Stimulated activated naive CD4-positive, alpha-beta T cell treated with Interleukin-2 at 50 U/mL for 16 hours (primary cell): ENCODE results near the gene SPAG5.

Experiments
- DNase-seq: peaks from one replicate; lab custom pipeline; 2025; lab: John Stamatoyannopoulos, UW

The SPAG5 gene

DNA sequence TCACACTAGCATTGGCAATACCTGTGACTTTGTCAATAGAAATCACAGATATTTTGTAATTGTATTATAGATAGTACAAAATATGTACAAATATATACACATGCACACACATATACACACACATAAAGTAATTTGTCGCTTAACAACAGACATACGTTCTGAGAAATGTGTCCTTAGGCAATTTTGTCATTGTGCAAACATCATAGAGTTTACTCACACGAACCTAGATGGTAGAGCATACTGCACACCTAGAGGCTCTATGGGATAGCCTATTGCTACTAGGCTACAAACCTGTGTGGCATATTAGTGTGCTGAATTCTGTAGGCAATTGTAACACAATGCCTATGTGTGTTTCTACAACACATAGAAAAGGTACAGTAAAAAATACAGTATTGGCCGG is 57.4 kb downstream of the SPAG5 start:
- no peak for DNase-seq

DNA sequence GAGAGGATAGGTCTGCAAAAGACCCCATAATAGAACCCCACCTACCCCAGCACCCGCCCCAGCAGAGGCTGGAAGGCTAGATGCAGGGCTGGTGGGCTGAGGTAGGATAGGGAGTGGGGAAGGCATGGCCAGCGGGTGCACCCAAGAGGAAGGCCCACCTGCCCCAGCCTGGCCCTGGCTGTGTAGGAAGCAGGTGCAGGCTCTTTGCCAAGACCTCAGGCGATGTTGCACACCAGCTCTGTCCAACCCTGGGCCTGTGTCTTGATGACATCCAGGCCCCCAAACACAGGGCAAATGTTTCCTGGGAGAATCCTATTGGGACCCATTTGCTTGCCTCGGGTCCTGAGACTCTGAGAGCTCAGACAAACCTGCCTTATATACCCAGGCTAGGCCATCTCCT is 58.6 kb downstream of the SPAG5 start:
- no peak for DNase-seq

DNA sequence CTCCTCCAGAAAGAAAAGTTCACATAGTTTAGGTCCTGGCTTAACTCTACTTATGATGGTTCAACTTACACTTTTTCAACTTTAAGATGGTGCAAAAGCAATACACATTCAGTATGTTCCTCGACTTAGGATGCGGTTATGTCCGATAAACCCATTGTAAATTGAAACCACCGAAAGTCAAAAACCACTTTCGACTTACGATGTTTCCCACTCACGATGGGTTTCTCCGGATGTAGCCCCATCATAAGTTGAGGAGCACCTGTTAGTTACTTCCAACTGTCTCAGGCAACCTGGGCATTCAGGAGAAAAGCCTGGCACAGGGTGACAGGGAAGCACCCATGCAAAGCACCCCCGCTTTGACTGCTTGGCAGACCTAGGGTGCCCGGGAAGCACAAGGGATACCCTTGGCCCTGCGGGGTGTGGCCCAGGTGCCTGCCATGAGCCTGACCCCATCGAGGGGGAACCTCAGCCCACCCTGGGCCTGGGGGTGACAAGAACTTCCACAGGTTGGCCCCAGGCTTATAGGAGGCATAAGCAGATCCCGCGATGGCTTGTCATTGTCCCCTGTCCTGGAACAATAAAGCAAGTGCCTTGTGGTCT is 60.4 kb downstream of the SPAG5 start:
- no peak for DNase-seq

DNA sequence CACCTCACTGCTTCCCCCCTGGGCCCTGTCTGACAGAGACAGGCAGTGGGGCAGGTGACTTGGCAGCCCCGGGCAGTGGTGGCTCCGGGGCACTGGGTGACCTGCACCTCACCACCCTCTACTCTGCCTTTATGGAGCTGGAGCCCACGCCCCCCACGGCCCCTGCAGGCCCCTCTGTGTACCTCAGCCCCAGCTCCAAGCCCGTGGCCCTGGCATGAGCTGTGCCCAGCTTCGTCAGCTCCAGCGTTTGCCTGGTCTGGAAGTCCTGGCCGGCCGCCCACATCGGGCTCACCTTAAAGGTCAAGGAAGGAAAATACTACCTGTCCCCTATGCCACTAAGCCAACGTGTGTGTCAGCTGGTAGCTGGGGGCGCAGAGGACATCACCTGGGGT is 61.6 kb downstream of the SPAG5 start:
- no peak for DNase-seq

DNA sequence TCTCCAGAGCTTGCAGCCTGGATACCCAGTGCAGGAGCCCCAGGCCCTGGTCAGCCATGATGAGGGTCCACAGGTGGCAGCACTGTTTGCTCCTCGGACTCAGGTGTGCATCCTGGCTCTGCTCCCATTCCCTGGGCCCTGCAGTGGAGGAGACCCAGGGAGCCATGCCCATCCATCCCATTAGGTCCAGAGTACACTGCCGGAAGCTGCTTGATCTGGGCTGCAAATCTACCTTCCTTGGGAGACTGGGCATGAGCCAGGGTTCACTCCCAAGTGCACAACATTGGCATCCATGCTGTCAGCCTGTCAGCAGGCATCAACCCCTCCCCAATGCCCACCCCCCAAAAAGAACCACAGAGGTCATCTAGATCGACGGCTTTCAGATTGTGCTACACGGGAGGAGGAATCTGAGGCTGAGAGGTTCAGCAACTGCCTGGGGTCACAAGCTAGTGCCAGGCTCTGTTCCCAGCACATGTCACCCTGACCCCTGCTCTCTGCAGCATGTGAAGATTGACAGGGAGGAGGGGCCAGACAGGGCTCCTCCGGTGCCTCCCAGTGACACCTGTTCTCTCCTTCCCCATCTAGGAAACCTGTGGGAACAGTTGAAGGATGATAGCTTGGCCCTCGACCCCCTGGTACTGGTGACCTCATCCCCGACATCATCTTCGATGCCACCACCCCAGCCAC is 62.1 kb downstream of the SPAG5 start:
- DNase-seq, result no peak

DNA sequence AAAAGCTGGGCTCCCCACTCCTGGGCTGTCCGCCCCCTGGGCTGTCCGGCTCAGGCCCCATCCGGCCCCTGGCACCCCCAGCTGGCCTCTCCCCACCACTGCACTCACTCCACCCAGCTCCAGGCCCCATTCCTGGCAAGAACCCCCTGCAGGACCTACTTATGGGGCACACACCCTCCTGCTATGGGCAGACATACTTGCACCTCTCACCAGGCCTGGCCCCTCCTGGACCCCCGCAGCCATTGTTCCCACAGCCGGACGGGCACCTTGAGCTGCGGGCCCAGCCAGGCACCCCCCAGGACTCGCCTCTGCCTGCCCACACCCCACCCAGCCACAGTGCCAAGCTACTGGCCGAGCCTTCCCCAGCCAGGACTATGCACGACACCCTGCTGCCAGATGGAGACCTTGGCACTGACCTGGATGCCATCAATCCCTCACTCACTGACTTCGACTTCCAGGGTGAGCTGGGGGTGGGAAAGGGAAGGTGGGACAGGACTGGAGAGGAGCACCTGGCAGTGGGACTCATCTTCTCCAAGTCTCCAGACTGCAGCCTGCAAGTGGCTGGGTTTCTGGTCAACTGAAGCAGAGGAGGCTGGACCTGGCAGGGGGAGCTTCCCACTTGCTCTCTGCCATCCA is 64.0 kb downstream of the SPAG5 start:
- no peak for DNase-seq

DNA sequence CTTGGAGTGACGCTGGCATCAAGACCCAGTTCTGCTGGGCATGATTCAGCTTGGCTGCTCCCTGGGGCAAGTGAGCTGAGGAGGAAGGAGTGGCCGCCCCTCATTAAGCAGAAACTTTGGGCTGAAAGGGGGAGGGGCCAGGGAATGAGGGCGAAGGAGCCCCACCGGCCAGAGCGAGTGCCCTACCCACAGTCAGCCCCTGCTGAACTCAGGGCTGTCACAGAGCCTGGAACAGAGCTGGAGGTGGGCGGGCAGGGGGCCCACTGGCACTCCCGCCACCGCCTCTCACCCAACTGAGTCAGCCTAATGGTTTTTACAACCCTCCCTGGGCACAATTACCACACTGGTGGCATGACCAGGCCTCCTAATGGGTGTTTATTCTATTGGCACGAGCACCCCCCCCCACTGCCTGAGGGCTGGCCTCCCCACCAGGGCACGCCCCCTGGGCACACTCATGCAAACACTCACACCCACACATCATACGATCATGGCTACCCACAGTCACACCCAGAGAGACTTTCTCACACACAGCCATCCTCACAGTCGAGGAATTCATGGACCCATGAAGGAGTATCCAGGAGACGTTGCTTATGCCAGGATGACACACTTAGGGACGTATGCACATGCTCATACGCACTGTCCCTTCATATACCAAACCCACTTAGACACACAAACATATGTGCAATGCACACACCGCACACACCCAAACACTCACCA is 65.6 kb downstream of the SPAG5 start:
- no peak for DNase-seq

DNA sequence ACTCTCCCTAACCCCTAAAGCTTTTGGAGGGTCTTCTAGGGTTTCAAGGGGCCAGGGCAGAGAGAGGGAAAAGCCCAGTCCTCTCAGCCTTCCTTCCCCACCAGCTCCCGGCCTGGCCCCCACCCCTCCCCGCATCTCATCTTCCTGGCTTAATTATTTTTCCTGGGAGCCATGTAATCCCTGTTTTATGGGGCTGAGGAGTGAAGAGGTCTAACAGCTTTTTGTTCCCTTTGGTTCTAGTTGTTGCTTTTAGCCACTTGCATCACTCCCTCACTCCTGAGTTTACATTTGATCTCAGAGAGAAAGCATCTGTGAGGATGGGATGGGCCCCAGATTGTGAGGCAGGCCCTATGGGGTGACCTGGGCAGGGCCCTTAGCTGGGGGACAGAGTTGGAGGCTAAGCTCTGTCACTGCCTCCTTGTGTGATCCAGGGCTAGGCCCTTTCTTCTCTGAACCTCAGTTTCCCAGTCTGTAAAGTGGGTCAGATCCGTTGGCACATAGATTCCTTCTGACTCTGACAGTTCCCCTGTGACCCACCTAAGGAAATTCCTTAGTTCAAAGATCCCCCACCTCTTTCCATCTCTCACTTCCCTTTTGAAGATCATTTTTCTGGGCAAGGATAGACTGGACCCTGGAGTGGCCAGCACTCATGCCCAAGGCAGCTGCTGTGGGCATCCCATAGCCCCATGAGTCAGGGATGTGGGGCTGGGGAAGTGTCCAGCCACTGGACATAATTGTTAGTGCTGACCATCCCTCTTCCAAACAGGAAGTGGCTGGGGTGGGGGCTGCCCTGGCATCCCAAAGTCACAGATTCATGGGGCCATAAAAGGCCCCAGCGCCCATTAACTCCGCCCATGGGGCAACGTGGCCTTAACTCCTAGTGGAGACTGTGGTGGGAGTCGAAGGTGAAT is 66.5 kb downstream of the SPAG5 start:
- no peak for DNase-seq

DNA sequence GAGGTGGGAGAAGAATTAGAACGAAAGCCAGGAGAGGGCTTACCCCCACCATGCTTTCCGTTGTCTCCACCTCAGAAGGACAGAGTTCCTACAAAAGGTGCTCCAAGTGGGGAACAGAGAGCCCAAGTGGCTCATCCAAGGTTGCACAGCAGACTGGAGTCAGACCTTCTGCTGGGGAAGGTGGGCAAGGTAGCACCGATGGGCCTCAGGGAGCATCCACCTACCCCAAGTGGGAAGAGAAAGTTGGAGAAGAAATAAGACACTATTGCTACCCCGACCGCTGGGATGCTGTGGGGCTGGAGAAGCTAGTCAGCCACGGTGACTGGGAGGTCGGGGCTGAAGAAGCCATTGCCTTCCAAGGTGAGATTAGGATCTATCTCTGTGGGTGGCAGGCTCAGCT is 67.9 kb downstream of the SPAG5 start:
- no peak for DNase-seq

DNA sequence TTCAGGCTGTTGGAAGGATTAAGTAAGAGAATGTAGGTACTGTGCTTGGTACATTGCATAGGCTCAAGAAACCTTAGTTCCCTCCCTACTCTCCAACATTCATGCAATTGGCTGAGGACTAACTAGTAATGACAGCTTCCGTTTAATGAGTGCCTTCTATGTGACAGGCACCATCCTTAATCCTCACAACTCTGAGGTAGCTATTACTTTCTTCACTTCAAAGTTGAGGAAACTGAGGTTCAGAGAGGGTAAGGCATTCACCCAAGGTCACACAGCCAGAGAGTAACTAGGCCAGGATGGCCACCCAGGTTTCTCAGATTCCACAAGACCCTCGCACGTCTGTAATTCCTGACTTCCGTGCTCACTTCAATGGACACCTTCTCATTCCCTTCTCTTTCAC is 68.6 kb downstream of the SPAG5 start:
- no peak for DNase-seq

DNA sequence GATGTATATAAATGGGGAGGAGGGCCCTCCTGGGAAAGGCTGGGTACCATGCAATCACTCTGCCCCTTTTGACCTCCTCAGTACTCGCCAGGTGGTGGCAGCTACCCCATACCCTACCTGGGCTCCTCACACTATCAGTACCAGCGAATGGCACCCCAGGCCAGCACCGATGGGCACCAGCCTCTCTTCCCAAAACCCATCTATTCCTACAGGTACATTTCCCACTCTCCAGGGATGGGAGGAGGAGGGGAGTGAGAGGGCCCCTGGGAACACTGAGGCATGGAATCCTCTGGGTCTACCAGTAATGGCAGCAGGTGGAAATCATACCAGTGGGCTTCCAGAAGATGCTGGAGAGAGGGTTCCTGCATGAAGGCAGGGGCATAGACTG is 69.8 kb downstream of the SPAG5 start:
- no peak for DNase-seq

DNA sequence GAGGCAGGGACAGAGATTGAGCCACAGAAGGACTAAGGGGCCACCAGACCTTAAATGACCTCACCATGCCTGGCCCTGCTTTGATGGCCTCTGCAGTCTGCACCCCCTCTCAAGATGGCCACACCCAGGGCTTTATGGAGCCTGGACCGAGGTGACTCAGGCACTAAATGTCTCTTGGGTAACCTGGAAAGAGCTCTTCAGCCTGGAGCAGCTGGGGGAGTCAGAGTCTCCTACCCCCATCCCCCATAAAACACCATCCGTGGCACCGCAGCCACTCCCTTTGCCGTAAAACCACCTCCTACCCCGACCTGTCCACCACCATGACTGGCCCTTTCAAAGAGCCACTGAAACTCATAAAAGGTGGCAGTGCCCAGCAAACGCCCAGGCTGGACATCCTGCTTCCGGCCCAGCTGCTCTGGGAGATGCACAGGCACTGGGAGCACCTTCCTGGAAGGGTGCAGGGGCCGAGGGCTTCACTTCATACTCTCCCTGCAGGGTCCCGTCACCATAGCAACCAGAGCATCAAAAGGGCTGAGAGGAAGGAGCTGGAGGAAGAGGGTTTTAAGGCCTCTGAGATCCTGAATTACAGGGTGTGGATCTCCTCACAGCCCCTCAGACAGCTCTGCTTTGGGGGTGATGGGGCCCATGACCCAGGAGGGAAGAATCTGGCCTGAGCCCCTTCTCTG is 70.4 kb downstream of the SPAG5 start:
- no peak for DNase-seq

DNA sequence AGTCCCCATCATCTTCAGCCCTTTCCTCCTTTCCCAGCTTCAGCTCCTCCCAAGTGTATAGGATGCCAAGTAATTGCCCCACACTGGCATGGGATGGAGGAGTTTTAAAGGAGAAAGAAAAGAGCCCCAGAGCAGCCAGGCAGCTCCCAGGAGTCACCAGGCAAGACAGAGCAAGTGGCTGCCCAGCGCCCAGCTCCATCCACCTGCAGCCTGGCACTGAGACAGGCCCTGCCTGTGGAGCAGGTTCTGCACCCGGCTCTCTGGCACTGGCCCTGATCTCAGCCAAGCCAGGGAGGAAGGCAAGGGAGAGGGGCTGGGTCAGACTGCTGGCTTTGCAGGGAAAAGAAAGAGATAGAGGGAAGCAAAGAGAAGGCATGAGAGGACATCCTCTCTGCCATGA is 71.0 kb downstream of the SPAG5 start:
- DNase-seq, result no peak
